Left lobe of liver (tissue), 2 donors: ENCODE measurements around the gene FCN1. TPM values are rescaled to one million over a fixed set of nuclear protein-coding genes. Genes with fewer than 3 reads are reported as not detected.

Experiments used
- ATAC-seq: fragments of 200-7000 bp; cut with Tn5 transposase; one replicate; pipeline ENCODE4 v1.9.1; 2020; ENCODE audit warnings: mild to moderate bottlenecking, moderate library complexity
- DNase-seq: peaks from one replicate; pipeline ENCODE4 v3.0.0-alpha.2; 2020; ENCODE audit warnings: low spot score
- total RNA-seq: library from RNA; stranded (reverse); gene quantifications from one replicate; pipeline ENCODE4 v1.2.1, GENCODE V29; 2021
- donor health status: DM: no; HTN: no; CAD: no; lungs with moderate emphysema.
- donor health status: DM: no; HTN: yes; CAD: no.

The FCN1 gene
- total RNA-seq, 1 donor from 2014 or later, result 0.93 TPM

GRCh38 chr9:134937566-134938345 lies 20.0 kb upstream of the FCN1 start:
- DNase-seq, result no peak
- no peak for ATAC-seq

GRCh38 chr9:134937164-134937555 lies 19.4 kb upstream of the FCN1 start:
- no peak for ATAC-seq
- no peak for DNase-seq

GRCh38 chr9:134936346-134937163 lies 18.8 kb upstream of the FCN1 start:
- DNase-seq (no peak), ATAC-seq (peak; percentile 31)

GRCh38 chr9:134935701-134936345 lies 18.1 kb upstream of the FCN1 start:
- ATAC-seq (no peak), DNase-seq (no peak)

GRCh38 chr9:134935056-134935640 lies 17.4 kb upstream of the FCN1 start:
- ATAC-seq (no peak), DNase-seq (no peak)

- ATAC-seq, result no peak
- no peak for DNase-seq
Measured at GRCh38 chr9:134933076-134933659, 15.5 kb upstream of the FCN1 start.

- ATAC-seq, result no peak
- no peak for DNase-seq
Measured at GRCh38 chr9:134932606-134933005, 14.9 kb upstream of the FCN1 start.

- ATAC-seq (no peak), DNase-seq (no peak)
Measured at GRCh38 chr9:134932171-134932570, 14.5 kb upstream of the FCN1 start.

GRCh38 chr9:134930398-134930797 lies 12.7 kb upstream of the FCN1 start:
- ATAC-seq (no peak), DNase-seq (no peak)

GRCh38 chr9:134929193-134930158 lies 11.8 kb upstream of the FCN1 start:
- DNase-seq, result no peak
- peak; percentile 67 for ATAC-seq

GRCh38 chr9:134928436-134929192 lies 10.9 kb upstream of the FCN1 start:
- DNase-seq (no peak), ATAC-seq (peak; percentile 18)

- DNase-seq (no peak), ATAC-seq (no peak)
Measured at GRCh38 chr9:134925011-134925511, 7.3 kb upstream of the FCN1 start.

- ATAC-seq (no peak), DNase-seq (no peak)
Measured at GRCh38 chr9:134923466-134923865, 5.8 kb upstream of the FCN1 start.

GRCh38 chr9:134922932-134923240 lies 5.2 kb upstream of the FCN1 start:
- DNase-seq, result peak; percentile 40
- ATAC-seq, result peak; percentile 41

GRCh38 chr9:134922066-134922931 lies 4.6 kb upstream of the FCN1 start:
- peak; percentile 55 for DNase-seq
- peak; percentile 63 for ATAC-seq

- DNase-seq, result peak; percentile 24
- ATAC-seq, result no peak
Measured at GRCh38 chr9:134919303-134919702, 1.6 kb upstream of the FCN1 start.

GRCh38 chr9:134918646-134919045 lies 934 bp upstream of the FCN1 start:
- no peak for ATAC-seq
- peak; percentile 40 for DNase-seq

GRCh38 chr9:134916161-134916665 lies 1.5 kb downstream of the FCN1 start:
- peak; percentile 42 for DNase-seq
- ATAC-seq, result no peak
